AG04449 (cell line): Measurements from ENCODE around the gene SHB.

ENCODE experiments used
- CTCF ChIA-PET: fragments of 350-600 bp; formaldehyde crosslinking; extraction: SDS; loops from one replicate; lab custom pipeline; 2021; ENCODE audit warnings: antibody characterized with exemption; lab: Yijun Ruan, JAX
- POLR2A ChIA-PET: fragments of 400-600, 350-600 bp; formaldehyde crosslinking; extraction: SDS; loops from one replicate; lab custom pipeline; 2020; ENCODE audit warnings: antibody characterized with exemption, inconsistent platforms; lab: Yijun Ruan, JAX
- DNase-seq: peaks from one replicate; pipeline ENCODE4 v3.0.0-alpha.2; 2010; ENCODE audit warnings: low read depth, low spot score
- H3K4me3 ChIP-seq: 2 replicates; pipeline ENCODE4 v1.5.1; 2011; ENCODE audit warnings: low read depth, mild to moderate bottlenecking, control low read depth, low read length
- CTCF ChIP-seq: IDR thresholded peaks from one replicate; pipeline ENCODE4 v1.5.1; 2011; ENCODE audit warnings: mild to moderate bottlenecking, moderate library complexity, low read length, control low read depth, inconsistent platforms; ENCODE audit not compliant: insufficient read depth; ENCODE audit errors: missing control alignments

Gene SHB

GRCh38 chr9:38091310-38092199 is 22.5 kb upstream of the SHB start:
- ChIA-PET POLR2A (no interaction called here), CTCF (interaction anchor here (0.9 to 11.8 kb wide), 4 partner anchors 68 to 181 kb away, joined by 3 to 214 read pairs (median 3); partner anchors contain the start of gene SLC25A51)
- no peak for TF ChIP-seq CTCF
- no peak for DNase-seq
- no peak overlapping the region for H3K4me3 ChIP-seq

- DNase-seq: no peak
- CTCF ChIA-PET: interaction anchor here (4.7 to 11.8 kb wide), 2 partner anchors 8 to 180 kb away, joined by 70 to 214 read pairs; partner anchors contain the start of gene SLC25A51
These were observed 21.1 kb upstream of the SHB start for GRCh38 chr9:38090170-38090569.

GRCh38 chr9:38089387-38090165 is 20.5 kb upstream of the SHB start:
- POLR2A ChIA-PET: no interaction called here
- no peak for TF ChIP-seq CTCF
- CTCF ChIA-PET: interaction anchor here (0.9 to 11.8 kb wide), 16 partner anchors 9 to 191 kb away, joined by 4 to 214 read pairs (median 10); partner anchors contain the start of gene SLC25A51
- no peak for DNase-seq
- no peak overlapping the region for H3K4me3 ChIP-seq

More at GRCh38 chr9:38090170-38090569, 21.1 kb upstream of the SHB start:
- H3K4me3 ChIP-seq: no peak overlapping the region
- no peak for TF ChIP-seq CTCF
- POLR2A ChIA-PET: no interaction called here

GRCh38 chr9:38088006-38088925 is 19.2 kb upstream of the SHB start:
- DNase-seq: no peak
- POLR2A ChIA-PET: no interaction called here
- TF ChIP-seq CTCF: peak; percentile 95
- no peak overlapping the region for H3K4me3 ChIP-seq
- CTCF ChIA-PET: interaction anchor here (0.7 to 11.8 kb wide), 63 partner anchors 10 to 316 kb away, joined by 3 to 214 read pairs (median 4); partner anchors contain the start of genes SHB and SLC25A51

- no peak overlapping the region for H3K4me3 ChIP-seq
- ChIA-PET POLR2A (no interaction called here), CTCF (interaction anchor here (0.6 to 11.8 kb wide), 22 partner anchors 9 to 178 kb away, joined by 3 to 214 read pairs (median 6); partner anchors contain the start of gene SLC25A51)
- no peak for TF ChIP-seq CTCF
- no peak for DNase-seq
These were observed 17.5 kb upstream of the SHB start for GRCh38 chr9:38086496-38086895.
